Heart right ventricle (tissue), 16 donors: ENCODE measurements around the gene RNASE7. TPM values are rescaled to one million over a fixed set of nuclear protein-coding genes. Genes with fewer than 3 reads are reported as not detected.

ENCODE experiments used
- ATAC-seq, 8 donors: fragments of 200-7000 bp; cut with Tn5 transposase; one replicate each; pipeline ENCODE4 v1.9.1; 2020; ENCODE audit warnings: mild to moderate bottlenecking in 8 of 8, moderate library complexity in 8 of 8, moderate number of reproducible peaks in 1 of 8
- DNase-seq, 2 donors: peaks; one replicate each; pipeline ENCODE4 v3.0.0-alpha.2; 2020
- H3K27ac ChIP-seq, 10 donors: fragments of 200-600 bp; sonication (generic) in 2 of 10; one replicate each; pipeline versions ENCODE4 v1.5.0 to v1.8.0; 2020 to 2022; ENCODE audit warnings: mild to moderate bottlenecking in 3 of 10
- H3K27me3 ChIP-seq, 7 donors: fragments of 200-600 bp; one replicate each; pipeline ENCODE4 v1.8.0; 2021 to 2022; ENCODE audit warnings: mild to moderate bottlenecking in 2 of 7
- H3K36me3 ChIP-seq, 9 donors: fragments of 200-600 bp; sonication (generic) in 1 of 9; one replicate each; pipeline versions ENCODE4 v1.5.0 to v1.8.0; 2020 to 2022; ENCODE audit warnings: mild to moderate bottlenecking in 2 of 9
- H3K4me1 ChIP-seq, 9 donors: fragments of 200-600 bp; sonication (generic) in 1 of 9; one replicate each; pipeline versions ENCODE4 v1.5.0 to v1.8.0; 2020 to 2022; ENCODE audit warnings: mild to moderate bottlenecking in 4 of 9
- H3K4me3 ChIP-seq, 10 donors: fragments of 200-600 bp; sonication (generic) in 2 of 10; one replicate each; pipeline versions ENCODE4 v1.5.0 to v1.8.0; 2020 to 2022; ENCODE audit warnings: mild to moderate bottlenecking in 7 of 10, moderate library complexity in 2 of 10
- H3K9me3 ChIP-seq, 11 donors: fragments of 200-600 bp in 10 of 11; sonication (generic) in 2 of 11; one replicate each; pipeline versions ENCODE4 v1.5.0 to v1.8.0; 2013 to 2022; ENCODE audit warnings: mild to moderate bottlenecking in 2 of 11, control low read depth in 1 of 11, moderate library complexity in 1 of 11
- WGBS, 2 donors: extraction: QIAGEN DNeasy Blood & Tissue Kit; methylation state at CpG; one replicate each; pipeline ENCODE4 v1.1.7; 2013; ENCODE audit warnings: inconsistent platforms in 1 of 2; 5-methylcytosine and 5-hydroxymethylcytosine counted together
- intact Hi-C, 10 donors: fragments of 100-400 bp; cut with DNase I; formaldehyde crosslinking; loops; one replicate each; pipeline versions ENCODE4 v1.11.1 to v1.14.2; 2022
- polyA plus RNA-seq, 2 donors: library from polyadenylated mRNA; stranded (reverse); fragments of 200-250 nt; gene quantifications; one replicate each; pipeline ENCODE4 v1.2.3, GENCODE V29; 2013
- total RNA-seq, 10 donors: library from RNA; stranded (reverse); fragmentation: NEBNext Ultra II Directional in 3 of 10; extraction: Animal tissue kit (Norgen Biotek cat#: 25700) in 3 of 10; gene quantifications; one replicate each; pipeline versions ENCODE4 v1.2.1 to v1.2.4, GENCODE V29; 2021 to 2023
- TF ChIP-seq, protein P1 (sequence below), 9 donors: fragments of 200-600 bp; sonication (generic) in 2 of 9; IDR thresholded peaks; one replicate each; pipeline versions ENCODE4 v1.5.0 to v1.8.0; 2021 to 2022; ENCODE audit warnings: antibody characterized with exemption in 9 of 9, mild to moderate bottlenecking in 5 of 9, moderate library complexity in 1 of 9
- donor health status: Arrhythmogenic right ventricular cardiomyopathy.
- donor health status: ischemic (EF 13 %, LVEDD 7.1; RV severe dilation, severe dysfunction).
- donor health status: healthy with polysubstance abuse.
- donor health status: DM: no; HTN: yes; CAD: no.
- donor health status: DM: no; HTN: no; CAD: no.
- donor health status: ischemic (EF 25% LVEDD 6.9; RV normal size, moderate dysfunction).
- donor health status: ischemic (EF 25% LVEDD 5.7; RV mildly dilated, moderate dysfunction).
- donor health status: healthy.
- donor health status: DM: yes; HTN: yes; CAD: no.
- donor health status: Ischemic cardiomyopathy.
- donor health status: ischemic (EF 35%, LVEDD 5.7; RV mildly dilated, moderate dysfunction).
- donor health status: nonischemic (EF 11% LVEDD 7.7; RV severe dilation, severe dysfunction).
- donor health status: DM: yes; HTN: yes; CAD: no.
- donor health status: PGD.
- donor health status: ischemic (EF 29% LVEDD 5.4; RV normal size, mild dysfunction).
- donor health status: nonischemic (EF 23%, LVEDD 6.1; RV moderate dilation, normal function).

RNASE7 gene
- total and polyA plus RNA-seq, 12 donors = 0.03 TPM; not detected in 11

DNA sequence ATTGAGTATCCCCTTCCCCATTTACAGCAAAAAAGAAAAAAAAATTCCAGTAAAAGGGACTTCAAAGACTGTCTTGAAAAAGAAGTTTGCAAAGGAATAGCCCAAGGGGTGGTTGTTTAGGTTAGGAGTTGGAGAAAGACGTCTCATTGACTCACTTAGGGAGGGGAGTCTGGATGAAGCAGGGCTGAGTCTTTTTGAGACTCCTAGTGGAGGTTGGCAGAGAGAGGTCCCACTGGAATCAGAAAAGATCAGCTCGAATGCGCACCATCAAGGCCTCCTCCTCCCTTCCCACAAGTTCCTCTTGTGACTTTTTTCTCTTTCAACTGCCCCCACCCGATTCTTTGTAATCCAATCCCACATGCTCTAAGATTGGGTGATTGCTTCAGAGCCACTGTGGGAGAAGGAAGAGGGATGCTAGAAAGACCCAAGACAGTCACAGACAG is 29.9 kb downstream of the RNASE7 start:
- Histone ChIP-seq H3K36me3 (peaks cover 0 to 44% (median 23%) of the 10 kb centered on the region in 9 donors), H3K4me3 (peak overlapping the region in 9 of 10 donors; percentile 69 to 86 (median 79)), H3K27me3 (peaks cover 0 to 17% (median 0%) of the 10 kb centered on the region in 7 donors), H3K4me1 (peaks cover 6 to 44% (median 34%) of the 10 kb centered on the region in 9 donors), H3K27ac (peak overlapping the region; percentile 57 to 98 (median 95)), H3K9me3 (no peaks in the 10 kb centered on the region)
- WGBS, 2 donors = 32 to 42% methylated on average over 4 of the region's 4 CpGs
- ATAC-seq (peak in 7 of 8 donors; percentile 3 to 20 (median 8)), DNase-seq (peak in 1 of 2 donors; percentile 61)
- intact Hi-C loops = no loop called here
- TF ChIP-seq, protein P1, sequence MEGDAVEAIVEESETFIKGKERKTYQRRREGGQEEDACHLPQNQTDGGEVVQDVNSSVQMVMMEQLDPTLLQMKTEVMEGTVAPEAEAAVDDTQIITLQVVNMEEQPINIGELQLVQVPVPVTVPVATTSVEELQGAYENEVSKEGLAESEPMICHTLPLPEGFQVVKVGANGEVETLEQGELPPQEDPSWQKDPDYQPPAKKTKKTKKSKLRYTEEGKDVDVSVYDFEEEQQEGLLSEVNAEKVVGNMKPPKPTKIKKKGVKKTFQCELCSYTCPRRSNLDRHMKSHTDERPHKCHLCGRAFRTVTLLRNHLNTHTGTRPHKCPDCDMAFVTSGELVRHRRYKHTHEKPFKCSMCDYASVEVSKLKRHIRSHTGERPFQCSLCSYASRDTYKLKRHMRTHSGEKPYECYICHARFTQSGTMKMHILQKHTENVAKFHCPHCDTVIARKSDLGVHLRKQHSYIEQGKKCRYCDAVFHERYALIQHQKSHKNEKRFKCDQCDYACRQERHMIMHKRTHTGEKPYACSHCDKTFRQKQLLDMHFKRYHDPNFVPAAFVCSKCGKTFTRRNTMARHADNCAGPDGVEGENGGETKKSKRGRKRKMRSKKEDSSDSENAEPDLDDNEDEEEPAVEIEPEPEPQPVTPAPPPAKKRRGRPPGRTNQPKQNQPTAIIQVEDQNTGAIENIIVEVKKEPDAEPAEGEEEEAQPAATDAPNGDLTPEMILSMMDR (IDR thresholded peaks at IDR 0.05) = no peak

DNA sequence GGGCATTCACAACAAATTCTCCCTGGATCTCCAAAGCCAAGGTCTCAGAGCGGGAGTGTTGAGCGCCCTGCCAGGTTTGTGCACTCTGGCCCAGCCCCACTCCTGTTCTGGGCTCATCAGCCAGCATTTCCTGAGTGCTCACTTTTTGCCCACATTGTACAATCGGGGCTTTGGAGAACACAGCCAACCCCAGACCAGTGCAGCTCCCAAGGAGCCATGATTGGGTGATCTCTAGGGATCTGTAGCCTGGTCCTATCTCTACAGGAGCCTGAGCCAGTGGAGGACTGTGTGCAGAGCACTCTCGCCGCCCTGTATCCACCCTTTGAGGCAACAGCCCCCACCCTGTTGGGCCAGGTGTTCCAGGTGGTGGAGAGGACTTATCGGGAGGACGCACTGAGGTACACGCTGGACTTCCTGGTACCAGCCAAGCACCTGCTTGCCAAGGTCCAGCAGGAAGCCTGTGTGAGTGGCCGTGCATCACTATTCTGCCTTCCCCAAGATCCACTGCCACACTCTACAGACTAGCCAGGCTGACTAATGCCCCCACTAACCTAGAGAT is 30.7 kb downstream of the RNASE7 start:
- Histone ChIP-seq H3K4me1 (peaks cover 6 to 44% (median 34%) of the 10 kb centered on the region in 9 donors), H3K4me3 (peak overlapping the region in 1 of 10 donors; percentile 4), H3K9me3 (no peaks in the 10 kb centered on the region), H3K27ac (peak overlapping the region in 8 of 10 donors; percentile 90 to 98 (median 96)), H3K36me3 (peaks cover 0 to 52% (median 31%) of the 10 kb centered on the region in 9 donors), H3K27me3 (peaks cover 0 to 17% (median 0%) of the 10 kb centered on the region in 7 donors)
- TF ChIP-seq, protein P1 (IDR thresholded peaks at IDR 0.05) = no peak
- ATAC-seq = no peak
- intact Hi-C loops = no loop called here
- DNase-seq = no peak
- WGBS, 2 donors = 86 to 93% methylated on average over 9 of the region's 9 CpGs

DNA sequence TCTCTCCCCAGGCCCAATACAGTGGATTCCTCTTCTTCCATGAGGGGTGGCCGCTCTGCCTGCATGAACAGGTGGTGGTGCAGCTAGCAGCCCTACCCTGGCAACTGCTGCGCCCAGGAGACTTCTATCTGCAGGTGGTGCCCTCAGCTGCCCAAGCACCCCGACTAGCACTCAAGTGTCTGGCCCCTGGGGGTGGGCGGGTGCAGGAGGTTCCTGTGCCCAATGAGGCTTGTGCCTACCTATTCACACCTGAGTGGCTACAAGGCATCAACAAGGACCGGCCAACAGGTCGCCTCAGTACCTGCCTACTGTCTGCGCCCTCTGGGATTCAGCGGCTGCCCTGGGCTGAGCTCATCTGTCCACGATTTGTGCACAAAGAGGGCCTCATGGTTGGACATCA is 31.8 kb downstream of the RNASE7 start:
- Histone ChIP-seq H3K9me3 (no peaks in the 10 kb centered on the region), H3K4me3 (no peak overlapping the region), H3K27ac (peak overlapping the region in 1 of 10 donors; percentile 26), H3K36me3 (peaks cover 0 to 63% (median 41%) of the 10 kb centered on the region in 9 donors), H3K27me3 (peaks cover 0 to 10% (median 0%) of the 10 kb centered on the region in 7 donors), H3K4me1 (peaks cover 1 to 37% (median 26%) of the 10 kb centered on the region in 9 donors)
- DNase-seq (no peak), ATAC-seq (no peak)
- TF ChIP-seq, protein P1 (IDR thresholded peaks at IDR 0.05) = no peak
- intact Hi-C loops = no loop called here
- WGBS, 2 donors = 92 to 95% methylated on average over 9 of the region's 9 CpGs

DNA sequence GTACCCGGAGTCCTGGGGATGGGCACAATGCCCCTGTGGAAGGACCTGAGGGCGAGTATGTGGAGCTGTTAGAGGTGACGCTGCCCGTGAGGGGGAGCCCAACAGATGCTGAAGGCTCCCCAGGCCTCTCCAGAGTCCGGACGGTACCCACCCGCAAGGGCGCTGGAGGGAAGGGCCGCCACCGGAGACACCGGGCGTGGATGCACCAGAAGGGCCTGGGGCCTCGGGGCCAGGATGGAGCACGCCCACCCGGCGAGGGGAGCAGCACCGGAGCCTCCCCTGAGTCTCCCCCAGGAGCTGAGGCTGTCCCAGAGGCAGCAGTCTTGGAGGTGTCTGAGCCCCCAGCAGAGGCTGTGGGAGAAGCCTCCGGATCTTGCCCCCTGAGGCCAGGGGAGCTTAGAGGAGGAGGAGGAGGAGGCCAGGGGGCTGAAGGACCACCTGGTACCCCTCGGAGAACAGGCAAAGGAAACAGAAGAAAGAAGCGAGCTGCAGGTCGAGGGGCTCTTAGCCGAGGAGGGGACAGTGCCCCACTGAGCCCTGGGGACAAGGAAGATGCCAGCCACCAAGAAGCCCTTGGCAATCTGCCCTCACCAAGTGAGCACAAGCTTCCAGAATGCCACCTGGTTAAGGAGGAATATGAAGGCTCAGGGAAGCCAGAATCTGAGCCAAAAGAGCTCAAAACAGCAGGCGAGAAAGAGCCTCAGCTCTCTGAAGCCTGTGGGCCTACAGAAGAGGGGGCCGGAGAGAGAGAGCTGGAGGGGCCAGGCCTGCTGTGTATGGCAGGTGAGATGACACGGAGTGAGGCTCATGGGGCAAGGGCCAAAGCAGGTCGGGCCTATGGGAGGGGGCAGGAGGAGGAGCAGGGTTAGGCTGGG is 32.5 kb downstream of the RNASE7 start:
- Histone ChIP-seq H3K27me3 (peaks cover 0 to 3% (median 0%) of the 10 kb centered on the region in 7 donors), H3K27ac (peak overlapping the region in 2 of 10 donors; percentile 26 to 43), H3K4me3 (no peak overlapping the region), H3K4me1 (peaks cover 0 to 30% (median 19%) of the 10 kb centered on the region in 9 donors), H3K36me3 (peaks cover 0 to 70% (median 48%) of the 10 kb centered on the region in 9 donors), H3K9me3 (no peaks in the 10 kb centered on the region)
- intact Hi-C loops = no loop called here
- WGBS, 2 donors = 90 to 92% methylated on average over 26 of the region's 26 CpGs
- DNase-seq = no peak
- TF ChIP-seq, protein P1 (IDR thresholded peaks at IDR 0.05) = no peak
- no peak for ATAC-seq
